Measurements from ENCODE around the gene MAN2C1.
"Not testable (repeated sequence)": the region's sequence is repeated elsewhere in the genome, so short reads cannot be mapped to it uniquely, and the experiment has no call there.

MAN2C1 gene

DNA sequence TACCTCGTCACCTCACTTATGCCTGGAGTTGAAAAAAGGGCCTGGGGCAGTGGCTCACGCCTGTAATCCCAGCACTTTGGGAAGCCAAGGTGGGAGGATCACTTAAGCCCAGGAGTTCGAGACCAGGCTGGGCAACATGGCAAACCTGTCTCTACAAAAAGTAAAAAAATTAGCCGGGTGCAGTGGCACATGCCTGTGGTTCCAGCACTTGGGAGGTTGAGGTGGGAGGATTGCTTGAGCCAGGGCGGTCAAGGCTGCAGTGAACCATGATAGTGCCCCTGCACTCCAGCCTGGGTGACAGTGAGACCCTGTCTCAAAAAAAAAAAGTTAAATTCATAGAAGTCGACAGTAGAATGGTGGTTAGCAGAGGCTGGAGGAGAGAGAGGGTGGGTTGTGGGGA lies 26.2 kb downstream of the MAN2C1 start:
- DNase-seq, result no peak

DNA sequence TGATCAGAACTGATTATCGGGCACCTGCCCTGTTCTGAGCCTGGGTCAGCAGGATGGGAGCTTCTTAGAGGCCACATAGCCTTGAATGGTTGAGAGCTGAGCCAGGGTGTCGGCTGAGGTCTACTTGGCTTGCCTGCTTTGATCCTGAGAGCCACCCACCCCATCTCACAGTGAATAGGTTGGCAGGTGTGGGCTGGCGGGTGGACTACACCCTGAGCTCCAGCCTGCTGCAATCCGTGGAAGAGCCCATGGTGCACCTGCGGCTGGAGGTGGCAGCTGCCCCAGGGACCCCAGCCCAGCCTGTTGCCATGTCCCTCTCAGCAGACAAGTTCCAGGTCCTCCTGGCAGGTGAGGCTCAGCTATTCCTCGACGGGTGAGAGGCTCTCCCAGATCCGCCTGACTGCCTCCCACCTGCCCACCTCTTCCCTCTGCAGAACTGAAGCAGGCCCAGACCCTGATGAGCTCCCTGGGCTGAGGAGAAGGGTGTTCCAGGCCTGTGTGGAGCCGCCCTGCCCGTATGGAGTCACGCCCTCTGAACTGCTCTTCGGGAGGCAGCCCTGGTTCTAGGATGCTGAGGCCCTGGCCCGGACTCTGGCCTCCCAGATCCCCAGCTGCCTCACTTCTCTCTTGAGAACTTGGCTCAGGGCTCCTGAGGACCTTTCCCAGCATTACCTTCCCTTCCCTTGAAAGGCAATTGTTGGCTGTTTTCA lies 28.7 kb downstream of the MAN2C1 start:
- no peak for DNase-seq

DNA sequence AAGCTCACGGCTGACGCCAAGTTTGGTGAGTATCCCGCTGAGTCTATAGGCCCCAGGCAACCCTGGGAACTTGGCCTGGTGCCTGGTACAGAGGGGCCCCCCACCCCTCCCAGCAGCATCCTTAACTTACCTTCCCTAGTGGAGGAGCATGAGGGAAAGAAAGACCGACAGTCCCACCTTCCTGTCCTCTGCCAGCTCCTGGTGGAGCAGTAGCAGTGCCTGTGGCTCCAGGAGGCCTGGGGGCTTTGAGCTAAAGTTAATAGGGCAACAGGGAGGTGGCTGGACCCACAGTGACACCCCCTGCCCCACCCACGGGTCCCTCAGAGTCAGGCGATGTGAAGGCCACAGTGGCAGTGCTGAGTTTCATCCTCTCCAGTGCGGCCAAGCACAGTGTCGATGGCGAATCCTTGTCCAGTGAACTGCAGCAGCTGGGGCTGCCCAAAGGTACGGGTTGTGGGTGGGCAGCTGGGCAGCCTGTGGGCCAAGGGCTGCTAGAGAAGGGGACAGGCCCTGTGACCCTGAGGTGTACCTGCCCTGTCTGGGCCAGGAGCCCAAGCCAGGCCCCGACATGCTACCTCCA lies 29.7 kb downstream of the MAN2C1 start:
- no peak for DNase-seq

DNA sequence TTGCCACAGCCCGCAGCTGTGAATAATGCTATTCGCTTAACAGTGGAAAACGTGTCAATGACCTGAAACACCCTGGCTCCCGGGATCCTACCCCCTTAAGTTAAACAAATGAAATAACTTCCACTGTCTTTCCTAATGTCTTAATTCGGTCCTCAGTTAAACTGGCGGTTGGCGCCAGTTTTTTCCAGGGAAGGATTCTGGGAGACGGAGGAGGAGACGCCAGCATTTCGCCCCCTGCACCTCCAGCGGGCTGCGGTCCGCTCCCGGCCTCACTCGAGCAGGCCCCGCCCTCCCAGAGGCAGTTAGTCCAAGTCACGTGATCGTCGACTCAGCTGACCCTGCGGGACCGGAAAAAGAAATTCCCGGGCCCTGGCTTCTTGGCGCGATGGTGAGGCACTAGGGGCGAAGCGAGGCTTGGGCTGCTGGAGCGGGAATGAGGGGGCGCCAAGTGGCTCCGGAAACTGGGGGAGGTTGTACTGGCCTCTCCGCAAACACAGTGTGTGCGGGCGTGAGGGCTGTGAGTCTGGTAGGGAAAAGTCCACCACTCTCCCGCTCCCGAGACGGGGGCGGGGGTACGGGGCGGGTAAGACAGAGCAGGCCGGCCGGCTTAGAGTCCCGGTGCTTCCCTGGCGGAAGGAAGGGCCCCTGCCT lies 32.6 kb downstream of the MAN2C1 start, which contains the start of gene COMMD4:
COMMD4 (plus strand) TSS at position 359 of the 651 bp plus-strand sequence; CDS start at position 386, 27 bp downstream.
- peak; percentile 96 for DNase-seq

DNA sequence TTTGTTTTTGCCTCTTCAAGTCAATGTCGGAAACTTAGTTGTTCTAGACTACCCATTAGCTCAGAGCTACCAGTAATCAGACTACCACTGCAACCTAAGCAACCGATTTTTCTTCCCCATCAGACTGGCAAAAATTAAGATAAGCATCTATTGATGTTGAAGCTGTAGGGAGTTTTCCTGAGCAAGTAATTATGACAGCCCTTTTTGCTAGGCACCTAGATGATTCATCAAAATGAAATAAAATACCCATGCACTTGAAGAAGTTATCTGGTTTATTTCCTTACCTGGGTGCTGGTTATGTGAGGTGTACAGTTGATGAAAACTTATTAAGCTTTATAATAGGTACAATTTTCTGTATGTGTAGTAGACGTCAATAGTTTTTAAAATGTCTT lies 33.1 kb downstream of the MAN2C1 start:
- DNase-seq, result no peak

DNA sequence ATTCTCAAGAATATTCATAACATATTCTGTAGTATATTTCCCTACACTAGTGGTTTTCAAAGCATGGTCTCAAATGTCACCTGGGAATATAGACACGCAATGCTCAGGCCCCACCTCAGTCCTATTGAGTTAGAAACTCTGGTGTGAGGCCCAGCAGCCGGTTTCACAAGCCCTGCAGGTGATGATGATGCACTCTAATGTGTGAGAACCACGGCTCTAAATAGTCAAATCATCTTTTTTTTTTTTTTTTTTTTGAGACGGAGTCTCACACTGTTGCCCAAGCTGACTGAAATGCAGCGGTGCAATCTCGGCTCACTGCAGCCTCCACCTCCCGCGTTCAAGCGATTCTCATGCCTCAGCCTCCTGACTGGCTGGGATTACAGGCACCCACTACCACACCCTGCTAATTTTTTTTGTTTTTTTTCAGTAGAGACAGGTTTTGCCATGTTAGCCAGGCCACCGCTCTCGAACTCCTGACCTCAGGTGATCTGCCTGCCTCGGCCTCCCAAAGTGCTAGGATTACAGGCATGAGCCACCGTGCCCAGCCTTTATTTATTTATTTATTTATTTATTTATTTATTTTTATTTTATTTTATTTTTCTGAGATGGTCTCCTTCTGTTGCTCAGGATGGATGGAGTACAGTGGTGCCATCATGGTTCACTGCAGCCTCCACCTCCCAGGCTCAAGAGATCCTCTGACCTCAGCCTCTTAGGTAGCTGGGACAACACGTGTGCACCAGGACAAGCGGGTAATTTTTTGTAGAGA lies 34.6 kb downstream of the MAN2C1 start:
- not testable (repeated sequence) for DNase-seq

DNA sequence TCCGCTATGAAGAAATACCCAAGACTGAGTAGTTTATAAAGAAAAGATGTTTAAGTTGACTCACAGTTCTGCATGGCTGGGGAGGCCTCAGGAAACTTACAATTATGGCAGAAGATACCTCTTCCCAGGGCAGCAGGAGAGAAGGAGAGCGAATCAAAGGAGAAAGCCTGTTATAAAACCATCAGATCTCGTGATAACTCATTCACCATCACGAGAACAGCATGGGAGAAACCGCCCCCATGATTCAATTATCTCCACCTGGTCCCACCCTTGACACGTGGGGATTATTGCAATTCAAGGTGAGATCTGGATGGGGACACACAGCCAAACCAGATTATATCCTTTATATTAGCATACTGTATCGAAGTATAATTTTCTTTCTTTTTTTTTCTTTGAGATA lies 36.3 kb downstream of the MAN2C1 start:
- DNase-seq, result not testable (repeated sequence)

DNA sequence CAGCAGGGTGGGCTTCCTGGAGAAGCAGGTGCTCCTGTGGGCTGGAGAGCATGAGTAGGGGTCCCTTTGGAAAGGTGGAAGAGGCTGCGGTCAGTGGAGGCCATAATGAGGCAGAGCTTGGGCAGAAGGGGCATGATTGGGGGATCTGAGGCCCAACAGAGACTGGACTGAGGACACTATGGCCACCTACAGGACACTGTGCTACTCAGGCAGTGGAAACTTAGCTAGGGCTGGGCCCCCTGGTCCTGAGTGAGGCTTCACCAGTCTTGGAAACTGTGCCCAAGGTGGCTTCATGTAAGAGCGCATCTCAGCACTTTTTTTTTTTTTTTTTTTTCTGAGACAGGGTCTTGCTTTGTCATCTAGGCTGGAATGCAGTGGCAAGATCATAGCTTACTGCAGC lies 38.8 kb downstream of the MAN2C1 start:
- no peak for DNase-seq

DNA sequence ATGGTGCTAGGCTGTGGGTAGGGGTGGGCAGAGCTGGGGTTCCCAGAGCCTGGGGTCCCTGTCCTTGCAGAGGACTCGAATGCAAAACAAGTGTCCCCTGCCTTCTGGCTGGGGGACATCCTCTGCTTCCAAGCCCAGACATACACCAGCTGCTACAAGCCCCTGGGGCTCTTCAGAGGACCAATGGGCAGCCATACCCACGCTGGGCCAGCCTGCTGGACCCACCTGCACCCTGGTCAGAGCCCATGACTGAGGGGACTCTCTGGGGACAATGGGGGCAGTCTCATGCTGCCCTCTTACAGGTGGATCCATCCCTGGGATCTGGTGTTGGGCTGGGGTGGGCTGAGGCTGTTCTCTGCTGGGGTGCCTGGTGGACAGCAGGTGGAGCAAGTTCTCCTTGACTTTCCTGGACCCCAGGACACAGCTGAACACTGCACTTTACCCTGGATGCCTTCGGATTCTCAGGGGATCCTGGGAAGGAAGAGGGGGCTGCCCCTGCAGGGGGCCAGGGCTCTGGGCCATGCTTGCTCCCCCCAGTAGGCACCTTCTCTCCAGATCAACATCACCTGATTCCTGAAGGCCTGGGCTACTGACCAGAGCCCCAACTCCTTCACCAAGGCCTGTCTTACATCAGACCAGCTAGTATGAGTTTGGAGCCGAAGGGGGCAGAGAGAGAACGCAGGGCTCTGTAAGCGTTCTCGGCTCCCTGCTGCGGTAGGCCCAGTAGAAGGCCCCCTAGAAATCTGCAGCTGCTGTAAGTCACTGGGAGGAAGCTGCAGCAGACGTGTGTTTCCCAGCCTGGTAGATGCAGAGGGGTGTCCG lies 39.7 kb downstream of the MAN2C1 start:
- DNase-seq, result no peak

DNA sequence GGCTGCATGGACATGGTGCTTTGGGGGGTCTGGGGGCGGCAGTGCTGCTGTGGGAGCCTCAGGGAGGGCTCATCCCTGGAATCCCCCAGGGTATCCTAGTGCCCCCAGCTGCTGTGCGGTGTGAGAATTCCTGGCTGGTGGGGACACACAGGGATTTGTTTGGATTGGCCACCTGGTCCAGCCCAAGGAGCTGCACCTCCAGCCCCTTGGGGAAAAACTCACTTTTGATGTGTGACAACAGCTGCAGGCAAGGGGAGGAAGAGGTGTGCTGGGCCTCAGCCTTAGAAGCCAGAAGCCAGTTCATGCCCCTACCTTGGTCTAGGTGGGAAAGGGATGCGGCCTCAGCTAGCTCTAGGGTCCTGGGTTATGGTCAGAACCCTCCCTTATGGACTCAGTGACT lies 40.9 kb downstream of the MAN2C1 start:
- no peak for DNase-seq

DNA sequence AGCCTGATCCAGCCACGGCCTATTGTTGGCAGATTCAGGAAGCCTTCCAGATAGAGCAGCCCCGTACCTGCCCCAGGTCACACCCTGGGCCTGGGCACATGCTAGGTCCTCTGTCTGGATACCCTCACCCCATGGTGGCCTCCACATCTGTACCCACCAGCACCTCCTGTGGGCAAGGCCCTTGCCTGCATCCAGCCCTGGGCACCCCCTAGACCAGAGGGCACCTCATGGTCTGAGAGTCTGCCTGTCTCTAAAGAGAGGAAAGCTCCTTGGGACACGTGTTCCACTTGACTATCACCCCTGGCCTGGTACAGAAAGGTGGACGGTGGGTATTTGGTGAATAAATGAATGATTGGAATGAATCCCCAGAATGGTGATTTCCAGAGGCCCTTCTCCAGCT lies 41.4 kb downstream of the MAN2C1 start:
- no peak for DNase-seq

DNA sequence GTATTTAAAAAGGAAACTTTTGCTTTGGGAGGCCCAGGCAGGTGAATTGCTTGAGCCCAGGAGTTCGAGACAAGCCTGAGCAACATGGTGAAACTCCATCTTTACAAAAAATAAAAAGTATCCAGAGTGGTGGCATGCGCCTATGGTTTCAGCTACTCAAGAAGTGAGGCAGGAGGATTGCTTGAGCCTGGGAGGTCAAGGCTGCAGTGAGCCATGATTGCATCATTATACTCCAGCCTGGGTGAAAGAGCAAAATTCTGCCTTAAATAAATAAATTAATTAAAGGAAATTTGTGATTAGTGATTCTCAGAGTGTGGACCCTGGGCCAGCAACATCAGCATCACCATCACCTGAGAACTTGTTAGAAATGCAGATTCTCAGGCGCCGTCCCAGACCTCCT lies 42.5 kb downstream of the MAN2C1 start:
- no peak for DNase-seq

DNA sequence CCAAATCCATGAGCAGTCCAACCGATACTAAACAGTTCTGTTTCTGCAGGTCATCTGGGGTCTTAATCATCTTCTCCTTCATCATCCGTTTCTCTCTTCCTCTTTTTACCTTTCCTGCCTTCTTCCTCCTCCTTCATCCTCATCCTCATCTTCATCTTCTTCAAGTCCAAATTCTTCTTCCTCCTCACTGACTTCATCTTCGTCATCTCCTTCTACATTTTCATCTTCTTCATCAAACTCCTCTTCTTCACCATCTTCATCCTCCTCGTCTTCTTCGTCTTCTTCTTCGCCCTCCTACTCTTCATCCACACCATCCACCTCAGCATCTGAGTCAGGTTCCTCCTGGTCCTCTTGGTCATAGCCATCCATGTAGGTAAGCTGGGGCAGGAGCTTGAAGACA lies 46.7 kb downstream of the MAN2C1 start:
- DNase-seq, result no peak

DNA sequence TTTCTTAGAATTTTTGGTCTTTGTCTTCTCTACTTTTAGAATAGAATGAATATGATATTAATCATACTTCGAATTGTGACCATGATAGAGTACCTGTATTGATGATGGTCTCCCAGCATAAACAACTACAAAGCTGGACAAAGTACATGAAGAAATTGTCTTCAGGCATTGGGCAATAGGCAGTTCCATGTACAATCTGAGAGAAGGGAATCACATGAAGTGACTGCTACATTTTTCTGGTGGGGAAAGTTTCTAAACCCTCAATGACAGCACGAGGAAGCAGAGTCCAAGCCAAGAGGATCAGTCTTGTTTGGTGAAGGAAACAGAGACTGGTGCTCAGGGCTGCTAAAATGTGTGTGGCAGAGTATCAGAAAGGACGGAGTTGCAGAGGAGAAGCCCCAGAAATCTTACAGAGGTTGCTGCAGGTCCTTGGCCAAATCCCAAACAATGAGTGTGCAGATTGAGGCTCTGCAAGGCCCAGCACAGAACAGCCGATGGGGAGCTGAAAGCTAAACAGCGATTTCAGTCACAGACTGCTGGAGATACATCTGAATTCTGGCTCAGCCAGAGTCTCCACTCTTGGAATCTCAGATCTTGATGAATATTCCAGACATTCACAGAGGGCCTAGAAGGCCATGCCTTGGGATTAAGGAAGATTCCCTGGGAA lies 49.0 kb downstream of the MAN2C1 start:
- DNase-seq, result not testable (repeated sequence)

DNA sequence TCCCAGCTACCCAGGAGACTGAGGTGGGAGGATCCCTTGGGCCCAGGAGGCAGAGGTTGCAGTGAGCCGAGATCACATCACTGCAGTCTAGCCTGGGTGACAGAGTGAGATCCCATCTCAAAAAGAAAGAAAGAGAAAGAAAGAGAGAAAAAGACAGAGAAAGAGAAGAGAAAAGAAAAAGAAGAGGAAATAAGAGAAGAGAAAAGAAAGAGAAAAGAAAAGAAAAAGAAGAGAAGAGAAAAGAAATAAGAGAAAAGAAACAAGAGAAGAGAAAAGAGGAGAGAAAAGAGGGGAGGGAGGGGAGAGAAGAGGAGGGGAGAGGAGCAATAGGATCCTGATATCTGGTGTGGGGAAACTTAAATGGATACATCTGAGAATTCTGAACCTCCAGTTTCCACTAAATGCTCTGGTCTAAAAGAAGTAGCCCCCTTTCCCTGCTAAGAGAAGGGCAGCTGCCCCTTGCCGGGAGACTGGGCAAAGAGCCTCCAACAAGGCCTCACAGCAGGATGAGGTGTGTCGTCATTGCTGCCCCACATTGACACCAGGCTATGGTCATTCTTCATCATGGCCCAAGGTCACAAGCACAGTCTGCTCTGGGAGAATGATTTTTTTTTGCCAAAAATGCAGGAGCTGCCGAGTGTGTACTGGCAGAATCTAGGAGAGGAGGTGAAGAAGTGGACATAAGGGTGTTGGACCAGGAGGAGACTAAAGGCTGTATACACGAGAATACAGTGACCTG lies 53.7 kb downstream of the MAN2C1 start:
- DNase-seq, result no peak

DNA sequence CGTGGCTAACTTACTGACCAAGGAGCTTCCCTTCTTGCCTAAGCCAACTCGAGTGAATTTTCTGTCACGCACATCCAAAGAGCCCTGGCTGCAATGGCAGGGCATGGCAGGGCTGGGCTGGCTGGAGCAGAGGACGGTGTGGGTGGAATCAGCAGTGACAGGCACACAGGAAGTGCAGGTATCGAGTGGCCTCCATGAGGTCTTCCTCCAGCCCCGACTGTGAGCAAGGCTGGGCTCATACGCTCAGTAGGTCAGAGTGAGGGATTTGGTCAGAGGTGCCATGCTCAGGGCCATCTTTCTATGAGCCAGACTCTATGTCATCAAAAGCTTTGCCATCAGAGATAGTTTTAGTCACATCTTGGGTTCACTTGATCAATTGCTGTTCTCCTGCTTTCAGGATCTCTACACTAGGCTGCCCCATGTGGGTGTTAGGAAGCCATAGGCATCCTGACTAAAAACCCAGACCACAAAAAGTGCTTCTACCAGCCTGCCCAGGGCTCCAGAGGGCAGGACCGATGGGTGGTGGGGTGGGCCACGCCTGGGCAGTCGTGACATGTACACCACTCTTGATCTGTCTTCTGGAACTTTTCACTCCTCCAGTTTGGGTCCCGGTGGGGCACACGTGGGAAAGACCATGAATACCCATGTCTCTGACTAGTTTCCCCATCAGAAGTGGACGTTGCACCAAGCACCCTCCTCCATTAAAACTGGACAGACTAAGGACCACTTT lies 55.1 kb downstream of the MAN2C1 start:
- no peak for DNase-seq

DNA sequence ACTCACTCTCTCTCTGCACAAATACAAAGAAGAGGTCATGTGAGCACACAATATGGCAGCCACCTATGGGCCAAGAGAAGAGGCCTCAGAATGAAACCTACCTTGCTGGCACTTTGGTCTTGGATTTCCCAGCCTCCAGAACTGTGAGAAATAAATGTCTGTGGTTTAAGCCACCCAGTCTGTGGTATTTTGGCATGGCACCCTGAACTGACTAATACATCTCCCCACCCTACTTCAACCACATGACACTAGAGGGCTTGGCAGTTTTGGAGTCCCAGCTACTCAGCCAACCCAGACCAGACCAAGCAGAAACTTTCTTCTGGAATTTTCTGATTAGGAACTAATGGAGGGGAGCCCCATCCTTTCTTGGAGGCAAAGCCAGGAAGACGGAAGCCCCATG lies 55.9 kb downstream of the MAN2C1 start:
- not testable (repeated sequence) for DNase-seq

DNA sequence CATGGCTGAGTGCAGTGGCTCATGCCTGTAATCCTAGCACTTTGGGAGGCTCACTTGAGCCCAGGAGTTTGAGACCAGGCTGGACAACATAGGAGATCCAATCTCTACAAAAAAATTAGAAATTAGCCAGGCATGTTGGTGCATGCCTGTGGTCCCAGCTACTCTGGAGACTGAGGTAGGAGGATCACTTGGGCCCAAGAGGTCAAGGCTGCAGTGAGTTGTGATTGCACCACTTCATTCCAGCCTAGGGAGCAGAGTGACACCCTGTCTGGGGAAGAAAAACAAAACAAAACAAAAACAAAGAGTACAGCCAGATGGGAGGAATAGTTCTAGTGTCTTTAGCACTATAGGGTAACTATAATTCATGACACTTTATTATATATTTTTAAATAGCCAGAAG lies 58.7 kb downstream of the MAN2C1 start:
- DNase-seq, result no peak

DNA sequence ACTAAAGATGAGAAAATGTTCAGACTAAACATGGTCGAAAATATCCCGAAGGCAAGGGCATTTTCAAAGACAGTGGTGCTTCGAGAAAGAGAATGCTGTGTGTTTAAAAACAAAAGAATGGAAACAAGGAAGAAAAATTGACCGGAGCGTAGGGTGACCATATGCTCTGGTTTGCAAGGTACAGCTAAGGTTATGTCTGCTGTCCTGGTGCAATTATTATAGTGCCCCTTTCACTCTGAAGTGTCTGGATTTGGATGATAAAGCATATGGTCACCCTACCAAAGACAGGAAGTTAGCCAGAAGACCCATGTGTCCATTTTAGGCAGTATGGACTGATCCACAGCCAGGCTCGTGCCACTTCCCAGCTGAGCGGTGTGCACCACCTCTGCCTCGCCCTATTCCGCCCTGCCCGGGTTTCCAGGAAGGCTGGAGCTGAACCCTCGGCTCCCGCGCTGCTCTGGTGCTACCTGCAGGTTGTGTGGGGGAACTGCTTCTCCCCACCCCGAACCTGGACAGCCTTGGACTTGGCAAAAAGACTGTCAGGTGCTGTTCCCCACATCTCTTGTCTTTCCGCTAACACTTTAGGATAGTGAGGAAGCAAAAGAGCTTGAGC lies 60.5 kb downstream of the MAN2C1 start:
- DNase-seq, result no peak

DNA sequence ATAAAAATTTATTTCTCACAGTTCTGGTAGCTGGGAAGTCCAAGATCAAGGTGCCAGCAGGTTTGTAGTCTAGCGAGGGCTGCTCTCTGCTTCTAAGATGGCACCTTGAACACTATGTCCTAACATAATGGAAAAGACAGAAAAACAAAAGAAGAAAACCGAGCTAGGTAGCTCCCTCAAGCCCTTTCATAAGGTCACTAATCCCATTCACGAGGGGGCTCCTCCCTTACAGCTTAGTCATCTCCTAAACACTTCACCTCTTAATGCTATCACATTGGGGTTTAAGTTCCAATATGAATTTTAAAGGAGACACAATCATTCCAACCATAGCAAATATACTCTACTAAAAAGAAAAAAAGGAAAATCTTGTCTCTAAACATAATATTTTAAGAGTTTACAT lies 62.2 kb downstream of the MAN2C1 start:
- no peak for DNase-seq
